GM23338 (cell line): Measurements from ENCODE around the gene VAMP8.

Experiments
- NANOG ChIP-seq: IDR thresholded peaks from 2 replicates; pipeline ENCODE4 v1.6.1; 2016; ENCODE audit warnings: antibody characterized with exemption, borderline replicate concordance
- POLR2AphosphoS5 ChIP-seq: IDR thresholded peaks from 2 replicates; pipeline ENCODE4 v1.6.1; 2016; ENCODE audit warnings: antibody characterized with exemption, low read depth
- TF ChIP-seq, protein P1 (sequence below), 2 experiments: fragments of 200-600 bp in 1 of 2; sonication (generic) in 1 of 2; conservative IDR thresholded peaks; 2 replicates each; pipeline versions ENCODE4 v1.5.1 to v1.6.1; 2016 to 2017; ENCODE audit warnings: antibody characterized with exemption in 2 of 2, low read depth in 2 of 2, mild to moderate bottlenecking in 2 of 2, moderate library complexity in 1 of 2
- TF ChIP-seq, protein P2 (sequence below): IDR thresholded peaks from 2 replicates; pipeline ENCODE4 v1.6.1; 2016; ENCODE audit warnings: antibody characterized with exemption

DNA sequence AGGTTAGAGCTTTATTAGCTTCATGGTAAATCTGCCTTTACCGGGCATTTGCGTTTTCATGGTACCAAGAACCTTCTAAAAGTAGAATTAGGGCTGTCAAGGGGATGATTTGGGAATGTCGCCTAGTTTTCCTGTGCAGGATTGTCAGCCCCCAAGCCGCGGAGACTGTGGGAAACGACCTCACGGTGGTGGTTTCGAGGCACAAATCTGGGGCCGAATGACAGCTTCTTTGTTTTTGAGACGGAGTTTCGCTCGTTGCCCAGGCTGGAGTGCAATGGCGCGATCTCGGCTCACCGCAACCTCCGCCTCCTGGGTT lies 38.0 kb downstream of the VAMP8 start:
- TF ChIP-seq NANOG (no peak), POLR2AphosphoS5 (no peak)
- TF ChIP-seq, protein P1, sequence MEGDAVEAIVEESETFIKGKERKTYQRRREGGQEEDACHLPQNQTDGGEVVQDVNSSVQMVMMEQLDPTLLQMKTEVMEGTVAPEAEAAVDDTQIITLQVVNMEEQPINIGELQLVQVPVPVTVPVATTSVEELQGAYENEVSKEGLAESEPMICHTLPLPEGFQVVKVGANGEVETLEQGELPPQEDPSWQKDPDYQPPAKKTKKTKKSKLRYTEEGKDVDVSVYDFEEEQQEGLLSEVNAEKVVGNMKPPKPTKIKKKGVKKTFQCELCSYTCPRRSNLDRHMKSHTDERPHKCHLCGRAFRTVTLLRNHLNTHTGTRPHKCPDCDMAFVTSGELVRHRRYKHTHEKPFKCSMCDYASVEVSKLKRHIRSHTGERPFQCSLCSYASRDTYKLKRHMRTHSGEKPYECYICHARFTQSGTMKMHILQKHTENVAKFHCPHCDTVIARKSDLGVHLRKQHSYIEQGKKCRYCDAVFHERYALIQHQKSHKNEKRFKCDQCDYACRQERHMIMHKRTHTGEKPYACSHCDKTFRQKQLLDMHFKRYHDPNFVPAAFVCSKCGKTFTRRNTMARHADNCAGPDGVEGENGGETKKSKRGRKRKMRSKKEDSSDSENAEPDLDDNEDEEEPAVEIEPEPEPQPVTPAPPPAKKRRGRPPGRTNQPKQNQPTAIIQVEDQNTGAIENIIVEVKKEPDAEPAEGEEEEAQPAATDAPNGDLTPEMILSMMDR (conservative IDR thresholded peaks at IDR 0.05; ENCODE audit: low read depth in 2 of 2): no peak
- TF ChIP-seq, protein P2, sequence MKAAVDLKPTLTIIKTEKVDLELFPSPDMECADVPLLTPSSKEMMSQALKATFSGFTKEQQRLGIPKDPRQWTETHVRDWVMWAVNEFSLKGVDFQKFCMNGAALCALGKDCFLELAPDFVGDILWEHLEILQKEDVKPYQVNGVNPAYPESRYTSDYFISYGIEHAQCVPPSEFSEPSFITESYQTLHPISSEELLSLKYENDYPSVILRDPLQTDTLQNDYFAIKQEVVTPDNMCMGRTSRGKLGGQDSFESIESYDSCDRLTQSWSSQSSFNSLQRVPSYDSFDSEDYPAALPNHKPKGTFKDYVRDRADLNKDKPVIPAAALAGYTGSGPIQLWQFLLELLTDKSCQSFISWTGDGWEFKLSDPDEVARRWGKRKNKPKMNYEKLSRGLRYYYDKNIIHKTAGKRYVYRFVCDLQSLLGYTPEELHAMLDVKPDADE: no peak
